Fibroblast of lung (primary cell): Measurements from ENCODE around the gene HSPB6. TPM values are rescaled to one million over a fixed set of nuclear protein-coding genes. Genes with fewer than 3 reads are reported as not detected.

Source experiments
- DNase-seq, 2 donors: peaks; one replicate each; pipeline versions ENCODE4 v3.0.0 to v3.0.0-alpha.2; 2010; ENCODE audit warnings: low read depth in 2 of 2
- H2AFZ ChIP-seq: 2 replicates; pipeline ENCODE4 v1.5.1; 2012; ENCODE audit warnings: low read length, control low read depth, inconsistent platforms
- H3K27ac ChIP-seq: 2 replicates; pipeline ENCODE4 v1.5.1; 2011; ENCODE audit warnings: low read length, control low read depth; ENCODE audit not compliant: insufficient read depth
- H3K27me3 ChIP-seq: 2 replicates; pipeline ENCODE4 v1.5.1; 2011; ENCODE audit warnings: mild to moderate bottlenecking, low read length; ENCODE audit not compliant: control insufficient read depth, insufficient read depth
- H3K36me3 ChIP-seq: 2 replicates; pipeline ENCODE4 v1.5.1; 2011; ENCODE audit warnings: low read length; ENCODE audit not compliant: control insufficient read depth, insufficient read depth
- H3K4me1 ChIP-seq: 2 replicates; pipeline ENCODE4 v1.5.1; 2011; ENCODE audit warnings: low read length; ENCODE audit not compliant: control insufficient read depth, insufficient read depth; ENCODE audit errors: extremely low read depth
- H3K4me2 ChIP-seq: 2 replicates; pipeline ENCODE4 v1.5.1; 2011; ENCODE audit warnings: low read length, control low read depth; ENCODE audit not compliant: insufficient read depth; ENCODE audit errors: extremely low read depth
- H3K4me3 ChIP-seq, 4 experiments: fragments of 200-600 bp in 1 of 4; sonication (generic) in 1 of 4; replicated peaks in 1 of 4; 2 replicates each; pipeline ENCODE4 v1.5.1; 2011 to 2016; ENCODE audit warnings: low read length in 4 of 4, low read depth in 3 of 4, mild to moderate bottlenecking in 3 of 4, control low read depth in 2 of 4, inconsistent platforms in 1 of 4, mixed read lengths in 1 of 4; ENCODE audit not compliant: insufficient read depth in 1 of 4; ENCODE audit errors: control extremely low read depth in 1 of 4
- H3K79me2 ChIP-seq: 2 replicates; pipeline ENCODE4 v1.5.1; 2012; ENCODE audit warnings: mild to moderate bottlenecking, low read length, inconsistent platforms; ENCODE audit not compliant: control insufficient read depth, insufficient read depth
- H3K9ac ChIP-seq: 2 replicates; pipeline ENCODE4 v1.5.1; 2011; ENCODE audit warnings: mild to moderate bottlenecking, low read length, control low read depth; ENCODE audit not compliant: insufficient read depth
- H3K9me3 ChIP-seq: 2 replicates; pipeline ENCODE4 v1.5.1; 2012; ENCODE audit warnings: low read depth, low read length; ENCODE audit not compliant: control insufficient read depth, insufficient read depth
- H4K20me1 ChIP-seq: 2 replicates; pipeline ENCODE4 v1.5.1; 2011; ENCODE audit warnings: low read length; ENCODE audit not compliant: control insufficient read depth, insufficient read depth; ENCODE audit errors: extremely low read depth
- CTCF ChIP-seq, 2 donors: IDR thresholded peaks in 1 of 2; conservative IDR thresholded peaks in 1 of 2; 1 replicate in 1 of 2; 2 replicates in 1 of 2; pipeline ENCODE4 v1.5.1; 2011 to 2012; ENCODE audit warnings: low read length in 2 of 2, control low read depth in 1 of 2, inconsistent platforms in 1 of 2, low read depth in 1 of 2, mild to moderate bottlenecking in 1 of 2
- EZH2 ChIP-seq: IDR thresholded peaks from 2 replicates; pipeline ENCODE4 v1.5.1; 2012; ENCODE audit warnings: low read length, control low read depth, mild to moderate bottlenecking; ENCODE audit errors: missing control alignments
- polyA plus RNA-seq, 2 donors: library from polyadenylated mRNA; depleted of rRNA in 1 of 2; stranded (reverse) in 1 of 2; unstranded in 1 of 2; fragments of >200 nt; gene quantifications; 2 replicates each; pipeline ENCODE4 v1.2.1, GENCODE V29; 2011 to 2012; ENCODE audit warnings: missing spikeins in 1 of 2
- total RNA-seq: library from RNA; depleted of rRNA; stranded (reverse); fragments of >200 nt; gene quantifications from 2 replicates; pipeline ENCODE4 v1.2.1, GENCODE V29; 2014

The HSPB6 gene
- total and polyA plus RNA-seq, 2 donors (not counting 1 experiment from before 2014, with no cell fraction given): 53.1 to 54.3 TPM

- H3K4me2 ChIP-seq: no peak overlapping the region
- H3K79me2 ChIP-seq: peaks cover 33% of the 10 kb centered on the region
- no peak for DNase-seq
- no peak overlapping the region for H3K4me3 ChIP-seq
- H3K27ac ChIP-seq: no peak overlapping the region
- no peaks in the 10 kb centered on the region for H3K27me3 ChIP-seq
- H3K36me3 ChIP-seq: peaks cover 42% of the 10 kb centered on the region
- H3K9ac ChIP-seq: no peak overlapping the region
- H3K4me1 ChIP-seq: peaks cover 6% of the 10 kb centered on the region
- H2AFZ ChIP-seq: no peak overlapping the region
- TF ChIP-seq EZH2: no peak
- no peak for TF ChIP-seq CTCF (conservative IDR thresholded peaks at IDR 0.05 in 1 of 2, IDR thresholded peaks at IDR 0.05 in 1 of 2; ENCODE audit: low read depth in 1 of 2, low read length in 2 of 2)
- no peaks in the 10 kb centered on the region for H3K9me3 ChIP-seq
- no peaks in the 10 kb centered on the region for H4K20me1 ChIP-seq
These were observed 35.5 kb downstream of the HSPB6 start for GRCh38 chr19:35721374-35721773.

GRCh38 chr19:35720648-35721047, 36.2 kb downstream of the HSPB6 start:
- Histone ChIP-seq H3K4me3 (no peak overlapping the region), H3K4me1 (peaks cover 9% of the 10 kb centered on the region), H4K20me1 (no peaks in the 10 kb centered on the region), H3K9ac (no peak overlapping the region), H3K27ac (no peak overlapping the region), H3K36me3 (peaks cover 36% of the 10 kb centered on the region), H3K79me2 (peaks cover 33% of the 10 kb centered on the region), H3K4me2 (no peak overlapping the region), H2AFZ (no peak overlapping the region), H3K9me3 (no peaks in the 10 kb centered on the region), H3K27me3 (no peaks in the 10 kb centered on the region)
- TF ChIP-seq EZH2: no peak
- no peak for TF ChIP-seq CTCF (conservative IDR thresholded peaks at IDR 0.05 in 1 of 2, IDR thresholded peaks at IDR 0.05 in 1 of 2; ENCODE audit: low read depth in 1 of 2, low read length in 2 of 2)
- DNase-seq: no peak

GRCh38 chr19:35720163-35720524, 36.7 kb downstream of the HSPB6 start:
- H4K20me1 ChIP-seq: no peaks in the 10 kb centered on the region
- H3K4me3 ChIP-seq: no peak overlapping the region
- H2AFZ ChIP-seq: no peak overlapping the region

More at GRCh38 chr19:35720163-35720524, 36.7 kb downstream of the HSPB6 start:
- Histone ChIP-seq H3K27me3 (no peaks in the 10 kb centered on the region), H3K79me2 (peaks cover 33% of the 10 kb centered on the region), H3K4me1 (peaks cover 9% of the 10 kb centered on the region), H3K4me2 (no peak overlapping the region), H3K36me3 (peaks cover 31% of the 10 kb centered on the region), H3K9me3 (no peaks in the 10 kb centered on the region), H3K9ac (no peak overlapping the region), H3K27ac (no peak overlapping the region)
- DNase-seq: no peak
- TF ChIP-seq EZH2 (no peak), CTCF (conservative IDR thresholded peaks at IDR 0.05 in 1 of 2, IDR thresholded peaks at IDR 0.05 in 1 of 2; ENCODE audit: low read depth in 1 of 2, low read length in 2 of 2) (no peak)
